Left lung (tissue), 14 donors: Measurements from ENCODE around the gene NLRP12. TPM values are rescaled to one million over a fixed set of nuclear protein-coding genes. Genes with fewer than 3 reads are reported as not detected.
"Not testable (repeated sequence)": the region's sequence is repeated elsewhere in the genome, so short reads cannot be mapped to it uniquely, and the experiment has no call there.

ENCODE experiments used
- ATAC-seq: fragments of 200-7000 bp; cut with Tn5 transposase; one replicate; pipeline ENCODE4 v1.9.1; 2020; ENCODE audit warnings: moderate library complexity
- DNase-seq, 4 donors: peaks; one replicate each; pipeline ENCODE4 v3.0.0-alpha.2; 2013 to 2020
- H3K27ac ChIP-seq, 2 donors: fragments of 200-600 bp; sonication (generic) in 1 of 2; one replicate each; pipeline versions ENCODE4 v1.5.0 to v1.8.0; 2020 to 2021
- H3K27me3 ChIP-seq, 2 donors: fragments of 200-600 bp; sonication (generic) in 1 of 2; one replicate each; pipeline versions ENCODE4 v1.5.0 to v1.8.0; 2020 to 2021
- H3K36me3 ChIP-seq, 2 donors: fragments of 200-600 bp; sonication (generic) in 1 of 2; one replicate each; pipeline versions ENCODE4 v1.5.0 to v1.8.0; 2020 to 2021
- H3K4me1 ChIP-seq, 2 donors: fragments of 200-600 bp; one replicate each; pipeline ENCODE4 v1.8.0; 2021
- H3K4me3 ChIP-seq, 2 donors: fragments of 200-600 bp; sonication (generic) in 1 of 2; one replicate each; pipeline versions ENCODE4 v1.5.0 to v1.8.0; 2020 to 2021; ENCODE audit warnings: mild to moderate bottlenecking in 1 of 2
- H3K9me3 ChIP-seq, 2 donors: fragments of 200-600 bp; sonication (generic) in 1 of 2; one replicate each; pipeline versions ENCODE4 v1.5.0 to v1.8.0; 2020 to 2021
- intact Hi-C, 2 donors: fragments of 100-400 bp; cut with DNase I; formaldehyde crosslinking; loops; one replicate each; pipeline versions ENCODE4 v1.11.2 to v1.14.2; 2022
- long read RNA-seq, 12 donors: library from polyadenylated mRNA in 2 of 12; unstranded in 2 of 12; transcript quantifications; one replicate each; pipeline ENCODE4 v2.0.0 and lab custom pipeline, GENCODE V29; 2019 to 2026
- polyA plus RNA-seq, 6 donors: library from polyadenylated mRNA; unstranded; fragments of 120-200 nt; gene quantifications; one replicate each; pipeline ENCODE4 v1.2.1, GENCODE V29; 2013; ENCODE audit not compliant: insufficient read length in 6 of 6
- total RNA-seq, 2 donors: library from RNA; stranded (reverse); fragmentation: NEBNext Ultra II Directional; extraction: Animal tissue kit (Norgen Biotek cat#: 25700); gene quantifications; one replicate each; pipeline ENCODE4 v1.2.1, GENCODE V29; 2021
- TF ChIP-seq, protein P1 (sequence below), 2 donors: fragments of 200-600 bp; sonication (generic) in 1 of 2; IDR thresholded peaks; one replicate each; pipeline versions ENCODE4 v1.5.0 to v1.8.0; 2021; ENCODE audit warnings: antibody characterized with exemption in 2 of 2
- donor health status: DM: no; HTN: yes; CAD: no.
- donor health status: DM: no; HTN: no; CAD: no.

The NLRP12 gene
- total RNA-seq (10 to 100 TPM in 1 of 2 donors, 1 to 10 TPM in 1; 2.5 to 12.2 TPM), polyA plus RNA-seq (under 1 TPM; 0.28 to 0.63 (median 0.46) TPM)
- long read RNA-seq, donor 1, result 0 reads
- long read RNA-seq, donor 2, result 0 reads
- long read RNA-seq, donor 3, result 0 reads
- long read RNA-seq, donor 4, result 0 reads
- long read RNA-seq, donor 5, result 0 reads
- long read RNA-seq, donor 6, result 0 reads
- long read RNA-seq, donor 7, result 0 reads
- long read RNA-seq, donor 8, partial matches to known transcripts, result 33 of 96 reads
- long read RNA-seq, donor 8, other reads (novel, unspliced or antisense), result 63 of 96 reads
- long read RNA-seq, donor 9, result 0 reads
- long read RNA-seq, donor 10, partial matches to known transcripts, result 1 of 1 reads
- long read RNA-seq, donor 10, other reads (novel, unspliced or antisense), result 0 of 1 reads
- long read RNA-seq, donor 11, result 0 reads
- long read RNA-seq, donor 12, result 0 reads

GRCh38 chr19:53824134-53824611 is at the start of gene NLRP12:
TSS of gene NLRP12 (minus strand) at chr19:53824314. CDS start at chr19:53824174, 140 bp downstream.
- Histone ChIP-seq H3K27me3 (peaks cover 0 to 22% of the 10 kb centered on the region in 2 donors), H3K4me3 (peak within 1 kb of the TSS in 1 of 2 donors; percentile 50), H3K4me1 (peaks cover 0 to 34% of the 10 kb centered on the region in 2 donors), H3K9me3 (no peaks in the 10 kb centered on the region), H3K36me3 (no peaks in the 10 kb centered on the region), H3K27ac (peak within 1 kb of the TSS in 1 of 2 donors; percentile 96)
- TF ChIP-seq, protein P1, sequence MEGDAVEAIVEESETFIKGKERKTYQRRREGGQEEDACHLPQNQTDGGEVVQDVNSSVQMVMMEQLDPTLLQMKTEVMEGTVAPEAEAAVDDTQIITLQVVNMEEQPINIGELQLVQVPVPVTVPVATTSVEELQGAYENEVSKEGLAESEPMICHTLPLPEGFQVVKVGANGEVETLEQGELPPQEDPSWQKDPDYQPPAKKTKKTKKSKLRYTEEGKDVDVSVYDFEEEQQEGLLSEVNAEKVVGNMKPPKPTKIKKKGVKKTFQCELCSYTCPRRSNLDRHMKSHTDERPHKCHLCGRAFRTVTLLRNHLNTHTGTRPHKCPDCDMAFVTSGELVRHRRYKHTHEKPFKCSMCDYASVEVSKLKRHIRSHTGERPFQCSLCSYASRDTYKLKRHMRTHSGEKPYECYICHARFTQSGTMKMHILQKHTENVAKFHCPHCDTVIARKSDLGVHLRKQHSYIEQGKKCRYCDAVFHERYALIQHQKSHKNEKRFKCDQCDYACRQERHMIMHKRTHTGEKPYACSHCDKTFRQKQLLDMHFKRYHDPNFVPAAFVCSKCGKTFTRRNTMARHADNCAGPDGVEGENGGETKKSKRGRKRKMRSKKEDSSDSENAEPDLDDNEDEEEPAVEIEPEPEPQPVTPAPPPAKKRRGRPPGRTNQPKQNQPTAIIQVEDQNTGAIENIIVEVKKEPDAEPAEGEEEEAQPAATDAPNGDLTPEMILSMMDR (IDR thresholded peaks at IDR 0.05), result no peak
- intact Hi-C loops, result no loop called here
- ATAC-seq, result peak; percentile 85
- DNase-seq, result peak in 2 of 4 donors; percentile 58 to 86

DNA sequence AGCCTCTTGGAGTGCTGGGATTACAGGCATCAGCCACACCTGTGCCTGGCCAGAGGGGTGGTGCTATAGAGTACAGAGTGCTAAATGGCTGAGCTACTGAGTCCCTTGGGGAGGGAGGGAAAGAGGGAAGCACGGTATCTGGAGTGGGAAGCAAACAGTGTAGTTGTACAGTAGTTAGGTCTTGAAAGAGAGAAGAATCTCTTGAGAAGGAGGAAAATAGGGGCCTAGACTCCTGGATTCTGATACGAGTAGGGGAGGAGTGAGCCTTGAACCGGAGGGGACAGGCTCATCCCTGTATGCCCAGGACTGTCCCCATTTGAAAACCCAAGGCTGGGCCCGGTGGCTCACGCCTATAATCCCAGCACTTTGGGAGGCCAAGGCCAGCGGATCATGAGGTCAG is 48.6 kb upstream of the NLRP12 start:
- Histone ChIP-seq H3K27me3 (no peaks in the 10 kb centered on the region), H3K4me1 (peaks cover 3 to 70% of the 10 kb centered on the region in 2 donors), H3K36me3 (peaks cover 0 to 32% of the 10 kb centered on the region in 2 donors), H3K27ac (peak overlapping the region in 1 of 2 donors; percentile 95), H3K9me3 (no peaks in the 10 kb centered on the region), H3K4me3 (no peak overlapping the region)
- no peak for DNase-seq
- TF ChIP-seq, protein P1 (IDR thresholded peaks at IDR 0.05), result no peak
- intact Hi-C loops, result no loop called here
- no peak for ATAC-seq

DNA sequence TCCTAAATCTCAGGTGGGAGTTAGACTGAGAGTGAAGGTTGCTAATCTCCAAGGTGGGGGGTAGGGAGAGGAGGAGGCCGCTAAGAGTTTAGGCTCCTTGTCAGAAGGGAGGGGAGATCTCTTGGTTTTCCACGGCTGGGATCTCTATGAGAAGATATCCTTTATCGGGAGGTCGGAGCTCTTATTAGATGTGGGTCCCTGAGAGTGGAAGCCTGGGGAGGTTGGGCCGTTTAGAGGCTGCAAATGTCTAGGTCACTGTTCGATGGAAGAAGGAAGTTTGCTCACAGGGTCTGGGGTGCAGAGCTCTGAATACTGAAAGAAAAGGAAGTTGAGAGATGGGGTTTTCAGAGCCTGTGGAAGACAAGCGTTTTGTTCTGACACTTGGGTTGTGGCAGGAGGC is 47.3 kb upstream of the NLRP12 start:
- Histone ChIP-seq H3K36me3 (peaks cover 0 to 32% of the 10 kb centered on the region in 2 donors), H3K4me3 (peak overlapping the region in 1 of 2 donors; percentile 20), H3K27ac (peak overlapping the region; percentile 1 to 95), H3K27me3 (no peaks in the 10 kb centered on the region), H3K9me3 (no peaks in the 10 kb centered on the region), H3K4me1 (peaks cover 3 to 72% of the 10 kb centered on the region in 2 donors)
- ATAC-seq, result no peak
- DNase-seq, result no peak
- TF ChIP-seq, protein P1 (IDR thresholded peaks at IDR 0.05), result no peak
- intact Hi-C loops, result no loop called here

- intact Hi-C loops, result no loop called here
- Histone ChIP-seq H3K36me3 (peaks cover 0 to 26% of the 10 kb centered on the region in 2 donors), H3K27me3 (no peaks in the 10 kb centered on the region), H3K4me1 (peaks cover 3 to 74% of the 10 kb centered on the region in 2 donors), H3K27ac (peak overlapping the region in 1 of 2 donors; percentile 95), H3K9me3 (no peaks in the 10 kb centered on the region), H3K4me3 (peak overlapping the region in 1 of 2 donors; percentile 83)
- DNase-seq, result peak in 2 of 4 donors; percentile 68 to 79
- TF ChIP-seq, protein P1 (IDR thresholded peaks at IDR 0.05), result no peak
- no peak for ATAC-seq
These were observed 46.4 kb upstream of the NLRP12 start for GRCh38 chr19:53870485-53870844.

DNA sequence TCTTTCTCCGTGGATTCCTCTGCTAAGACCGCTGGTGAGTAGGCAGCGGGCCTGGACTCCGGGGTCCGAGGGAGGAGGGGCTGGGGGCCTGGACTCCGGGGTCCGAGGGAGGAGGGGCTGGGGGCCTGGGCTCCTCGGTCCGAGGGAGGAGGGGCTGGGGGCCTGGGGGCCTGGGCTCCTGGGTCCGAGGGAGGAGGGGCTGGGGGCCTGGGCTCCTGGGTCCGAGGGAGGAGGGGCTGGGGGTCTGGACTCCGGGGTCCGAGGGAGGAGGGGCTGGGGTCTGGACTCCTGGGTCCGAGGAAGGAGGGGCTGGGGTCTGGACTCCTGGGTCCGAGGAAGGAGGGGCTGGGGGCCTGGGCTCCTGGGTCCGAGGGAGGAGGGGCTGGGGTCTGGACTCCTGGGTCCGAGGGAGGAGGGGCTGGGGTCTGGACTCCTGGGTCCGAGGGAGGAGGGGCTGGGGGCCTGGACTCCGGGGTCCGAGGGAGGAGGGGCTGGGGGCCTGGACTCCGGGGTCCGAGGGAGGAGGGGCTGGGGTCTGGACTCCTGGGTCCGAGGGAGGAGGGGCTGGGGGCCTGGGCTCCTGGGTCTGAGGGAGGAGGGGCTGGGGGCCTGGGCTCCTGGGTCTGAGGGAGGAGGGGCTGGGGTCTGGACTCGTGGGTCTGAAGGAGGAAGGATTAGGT is 45.8 kb upstream of the NLRP12 start:
- intact Hi-C loops, ATAC-seq, DNase-seq, H3K27me3 ChIP-seq, H3K9me3 ChIP-seq: not testable (repeated sequence)
- peaks cover 0 to 21% of the 10 kb centered on the region in 2 donors for H3K36me3 ChIP-seq
- peak overlapping the region; percentile 89 to 95 for H3K27ac ChIP-seq
- peaks cover 3 to 74% of the 10 kb centered on the region in 2 donors for H3K4me1 ChIP-seq
- H3K4me3 ChIP-seq, result peak overlapping the region; percentile 71 to 83
